GM19193 (cell line): ENCODE results near the gene AFAP1L2.

ENCODE experiments used
- POLR2A ChIP-seq: IDR thresholded peaks from 4 replicates; pipeline ENCODE4 v1.6.1; 2011; ENCODE audit not compliant: insufficient read depth, insufficient read length; ENCODE audit errors: extremely low read depth

AFAP1L2 gene, protein sequence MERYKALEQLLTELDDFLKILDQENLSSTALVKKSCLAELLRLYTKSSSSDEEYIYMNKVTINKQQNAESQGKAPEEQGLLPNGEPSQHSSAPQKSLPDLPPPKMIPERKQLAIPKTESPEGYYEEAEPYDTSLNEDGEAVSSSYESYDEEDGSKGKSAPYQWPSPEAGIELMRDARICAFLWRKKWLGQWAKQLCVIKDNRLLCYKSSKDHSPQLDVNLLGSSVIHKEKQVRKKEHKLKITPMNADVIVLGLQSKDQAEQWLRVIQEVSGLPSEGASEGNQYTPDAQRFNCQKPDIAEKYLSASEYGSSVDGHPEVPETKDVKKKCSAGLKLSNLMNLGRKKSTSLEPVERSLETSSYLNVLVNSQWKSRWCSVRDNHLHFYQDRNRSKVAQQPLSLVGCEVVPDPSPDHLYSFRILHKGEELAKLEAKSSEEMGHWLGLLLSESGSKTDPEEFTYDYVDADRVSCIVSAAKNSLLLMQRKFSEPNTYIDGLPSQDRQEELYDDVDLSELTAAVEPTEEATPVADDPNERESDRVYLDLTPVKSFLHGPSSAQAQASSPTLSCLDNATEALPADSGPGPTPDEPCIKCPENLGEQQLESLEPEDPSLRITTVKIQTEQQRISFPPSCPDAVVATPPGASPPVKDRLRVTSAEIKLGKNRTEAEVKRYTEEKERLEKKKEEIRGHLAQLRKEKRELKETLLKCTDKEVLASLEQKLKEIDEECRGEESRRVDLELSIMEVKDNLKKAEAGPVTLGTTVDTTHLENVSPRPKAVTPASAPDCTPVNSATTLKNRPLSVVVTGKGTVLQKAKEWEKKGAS

DNA sequence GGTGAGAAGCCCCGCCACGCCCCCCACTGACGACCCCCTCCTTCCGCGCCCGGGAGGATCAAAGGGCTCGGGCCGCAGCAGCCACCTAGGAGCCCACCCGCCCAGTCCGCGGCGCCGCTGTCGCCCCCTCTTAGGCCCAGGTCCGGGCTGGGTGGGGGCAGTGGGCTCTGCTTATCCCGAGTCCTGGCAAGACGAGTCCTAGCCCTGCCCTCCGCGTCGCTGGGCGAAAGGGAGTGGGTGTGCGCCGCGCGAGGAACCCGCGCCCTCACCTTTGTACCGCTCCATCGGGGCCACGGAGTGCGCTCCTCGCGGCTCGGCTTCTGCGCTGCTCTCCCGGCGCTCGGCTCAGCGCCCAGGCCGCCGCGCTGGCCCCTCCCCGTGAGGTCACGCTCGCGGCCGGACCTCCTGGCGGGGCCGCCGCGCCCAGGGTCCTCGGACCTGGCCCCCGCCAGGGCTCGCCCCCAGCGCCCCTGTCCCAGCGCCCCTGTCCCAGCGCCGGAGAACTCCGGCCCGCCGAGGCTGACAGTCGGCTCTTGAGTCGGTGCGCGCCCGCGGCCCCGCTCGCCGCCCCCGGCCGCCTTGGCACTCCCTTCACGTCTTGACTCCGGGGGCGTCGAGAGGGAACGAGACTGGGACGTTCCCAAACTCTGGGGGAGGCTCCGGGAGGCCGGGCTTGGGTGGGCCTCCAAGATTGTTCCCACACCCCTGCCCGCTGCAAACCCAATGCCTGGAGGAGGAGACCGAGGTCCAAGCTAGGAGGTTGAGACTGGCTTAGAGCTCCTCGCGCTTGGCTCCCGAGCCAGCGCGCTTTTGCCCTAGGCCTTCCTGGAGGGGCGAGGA lies at the start of gene AFAP1L2:
Gene AFAP1L2, minus strand, starts transcription at position 332 of the 840 bp plus-strand sequence. Its CDS starts 47 bp downstream, at position 285.
- TF ChIP-seq POLR2A: no peak

DNA sequence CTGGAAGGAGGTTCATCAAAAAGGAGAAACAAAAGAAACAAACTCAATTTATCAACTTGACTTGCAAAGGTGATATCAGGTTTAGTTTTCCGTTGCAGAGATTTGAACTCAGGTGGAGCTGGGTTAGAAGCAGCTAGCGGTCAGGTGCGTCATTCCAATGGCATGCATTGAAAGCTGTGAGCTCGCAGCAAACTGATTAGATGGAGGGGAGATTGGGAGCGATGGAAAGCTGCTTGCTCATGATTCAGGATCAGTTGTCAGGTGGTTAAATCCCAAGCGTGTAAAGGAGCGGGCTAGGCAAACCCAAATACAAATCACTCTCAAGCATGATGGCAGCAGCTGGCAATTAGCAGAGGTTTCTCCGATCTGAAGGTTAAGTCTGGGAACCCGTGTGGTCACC lies 49.3 kb upstream of the AFAP1L2 start:
- TF ChIP-seq POLR2A: no peak

DNA sequence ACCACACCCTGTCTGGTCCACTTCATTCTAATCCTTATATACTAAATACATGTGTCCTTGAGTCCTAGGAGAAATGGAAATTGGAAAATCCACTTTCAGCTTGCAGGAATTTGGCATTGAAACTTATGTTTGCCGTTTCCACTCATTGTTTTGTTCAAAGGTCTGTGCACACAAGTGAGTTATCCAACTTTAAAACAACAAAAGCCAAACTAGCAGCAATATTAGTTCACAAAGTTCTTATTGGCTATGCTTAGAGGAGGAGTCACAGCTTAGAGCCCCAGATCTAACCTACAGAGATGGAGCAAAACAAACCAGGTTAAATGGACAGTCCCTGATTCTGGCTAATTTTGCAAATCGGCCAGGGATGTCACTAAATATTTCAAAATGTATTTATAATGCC lies 44.6 kb upstream of the AFAP1L2 start:
- TF ChIP-seq POLR2A: no peak

DNA sequence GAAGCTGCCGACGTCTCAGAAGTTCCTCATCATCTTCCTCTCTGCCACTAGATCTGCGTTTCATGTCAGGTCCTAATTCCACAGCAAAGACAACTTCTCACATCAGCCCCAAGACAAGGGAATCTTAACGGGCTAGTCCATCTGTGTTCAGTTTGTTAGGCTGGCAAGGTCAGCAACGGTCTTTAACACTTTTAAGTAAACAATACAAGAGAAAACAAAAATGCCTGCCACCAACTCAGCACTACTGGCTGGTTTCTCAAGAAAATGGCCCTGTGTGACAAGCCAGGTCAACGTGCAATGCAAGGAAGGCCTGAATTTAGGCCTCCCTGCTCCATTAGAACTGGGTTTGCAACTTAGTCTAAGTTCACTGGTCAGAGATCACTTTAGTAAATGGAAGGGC lies 41.0 kb upstream of the AFAP1L2 start:
- TF ChIP-seq POLR2A: no peak

DNA sequence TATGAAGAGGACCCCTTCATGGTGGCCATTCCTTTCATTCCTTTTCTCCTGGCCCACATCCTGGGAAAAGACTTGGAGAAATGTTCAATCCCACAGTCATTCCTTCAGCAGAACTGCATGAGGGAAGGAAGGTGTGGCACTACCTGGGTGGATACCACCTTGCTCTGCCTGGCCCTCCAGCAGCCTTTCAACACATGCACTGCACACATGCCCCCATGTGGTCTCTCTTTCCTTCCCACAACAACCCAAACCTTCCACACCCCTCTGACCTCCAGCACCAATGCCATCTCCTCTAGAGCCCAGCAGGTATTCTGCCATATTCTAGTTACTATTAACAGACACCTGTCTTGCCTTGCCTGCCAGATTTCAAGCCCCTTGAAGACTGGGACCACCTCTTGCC lies 40.5 kb upstream of the AFAP1L2 start:
- TF ChIP-seq POLR2A: no peak

DNA sequence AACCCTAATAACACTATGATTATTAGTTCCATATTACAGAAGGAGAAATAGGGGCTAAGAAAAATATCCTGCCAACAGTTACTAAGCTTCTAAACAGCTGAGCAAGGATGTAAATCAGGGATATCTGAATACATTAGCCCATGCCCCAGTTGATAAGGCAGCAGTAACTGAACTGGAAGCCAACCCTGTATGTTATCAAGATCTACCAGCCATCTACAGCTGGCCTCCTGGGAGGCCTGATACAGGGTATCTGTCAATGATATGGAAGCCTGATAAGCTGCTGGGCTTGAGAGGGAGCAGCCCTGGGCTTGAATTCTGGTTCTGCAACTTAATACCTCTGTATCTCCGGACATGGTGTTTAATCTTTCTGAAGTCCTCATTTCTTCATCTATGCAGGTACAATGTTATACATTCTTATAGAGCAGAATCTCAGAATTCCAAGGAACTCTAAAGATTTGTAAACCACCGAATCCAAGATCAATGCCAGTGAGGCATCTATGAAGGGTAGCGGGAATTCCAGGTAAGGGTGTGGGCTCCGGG lies 37.9 kb upstream of the AFAP1L2 start:
- TF ChIP-seq POLR2A: no peak

- no peak for TF ChIP-seq POLR2A
Measured at GRCh38 chr10:114441107-114441506, 36.8 kb upstream of the AFAP1L2 start.

DNA sequence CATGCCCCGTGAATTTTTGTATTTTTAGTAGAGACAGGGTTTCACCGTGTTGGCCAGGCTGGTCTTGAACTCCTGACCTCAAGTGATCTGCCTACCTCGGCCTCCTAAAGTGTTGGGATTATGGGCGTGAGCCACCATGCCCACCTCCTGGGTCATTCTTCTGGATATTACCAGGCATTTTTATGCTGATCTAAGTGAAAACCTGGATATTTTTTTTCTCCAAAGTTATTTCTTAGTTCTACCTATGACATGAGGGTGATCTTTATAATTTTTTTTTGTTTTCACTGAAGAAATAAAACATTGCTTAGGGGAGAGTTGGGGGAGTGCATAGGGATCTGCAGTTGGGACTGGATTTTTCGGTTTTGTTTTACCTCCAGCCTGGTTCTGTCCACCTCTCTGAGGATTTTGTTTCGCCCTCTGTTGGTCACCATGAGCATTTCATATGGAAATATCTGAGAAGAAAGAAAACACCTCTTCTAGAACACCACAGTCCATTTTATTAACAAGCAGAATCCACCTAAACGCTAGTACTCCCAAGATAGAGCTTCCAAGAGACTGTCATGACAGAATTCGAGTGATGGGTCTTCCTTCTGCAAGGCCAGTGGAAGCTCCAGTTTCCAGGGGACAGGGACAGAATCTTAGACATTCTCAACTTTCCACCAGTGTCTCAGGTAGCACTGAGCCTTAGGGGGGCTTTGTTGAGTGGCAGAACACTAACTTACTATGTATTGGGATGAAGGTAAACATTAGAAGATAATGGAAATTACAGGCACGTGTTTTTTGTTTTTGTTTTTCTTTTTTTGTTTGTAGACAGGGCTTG lies 33.4 kb upstream of the AFAP1L2 start:
- TF ChIP-seq POLR2A: no peak

GRCh38 chr10:114436941-114437340 lies 32.6 kb upstream of the AFAP1L2 start:
- no peak for TF ChIP-seq POLR2A

GRCh38 chr10:114432566-114433093 lies 28.3 kb upstream of the AFAP1L2 start:
- no peak for TF ChIP-seq POLR2A

DNA sequence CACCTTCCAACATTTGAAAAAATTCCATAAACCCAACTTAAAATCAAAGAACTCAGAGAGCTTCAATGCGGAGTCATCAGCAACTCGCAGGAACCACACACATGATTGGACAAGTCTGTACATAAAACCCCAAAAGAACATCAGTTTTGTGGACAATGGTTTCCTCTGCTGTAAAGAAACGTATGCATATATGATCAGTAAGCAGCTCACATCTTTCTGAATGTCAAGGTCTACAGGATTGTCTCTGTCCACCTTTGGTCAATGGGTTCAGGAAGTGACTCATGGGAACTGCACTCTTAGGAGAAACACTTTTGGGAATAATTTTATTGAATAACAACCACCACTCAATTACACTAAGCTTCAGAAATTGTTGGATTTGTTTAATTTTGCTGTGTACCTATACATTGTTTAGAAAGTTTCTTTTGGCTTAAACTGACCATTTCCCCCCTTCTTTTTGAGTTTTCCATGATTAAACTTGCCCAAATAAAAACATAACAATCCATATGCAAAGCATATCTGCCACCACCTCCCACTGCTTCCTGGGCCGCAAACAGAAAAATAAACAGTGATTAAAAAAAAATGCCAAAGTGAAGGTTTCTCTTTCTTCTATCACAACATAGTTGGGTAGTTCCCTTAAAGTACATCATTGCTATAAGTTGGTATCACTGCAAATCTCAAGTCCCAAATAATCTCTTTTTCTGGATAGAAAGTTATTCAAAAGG lies 27.3 kb upstream of the AFAP1L2 start:
- TF ChIP-seq POLR2A: no peak

DNA sequence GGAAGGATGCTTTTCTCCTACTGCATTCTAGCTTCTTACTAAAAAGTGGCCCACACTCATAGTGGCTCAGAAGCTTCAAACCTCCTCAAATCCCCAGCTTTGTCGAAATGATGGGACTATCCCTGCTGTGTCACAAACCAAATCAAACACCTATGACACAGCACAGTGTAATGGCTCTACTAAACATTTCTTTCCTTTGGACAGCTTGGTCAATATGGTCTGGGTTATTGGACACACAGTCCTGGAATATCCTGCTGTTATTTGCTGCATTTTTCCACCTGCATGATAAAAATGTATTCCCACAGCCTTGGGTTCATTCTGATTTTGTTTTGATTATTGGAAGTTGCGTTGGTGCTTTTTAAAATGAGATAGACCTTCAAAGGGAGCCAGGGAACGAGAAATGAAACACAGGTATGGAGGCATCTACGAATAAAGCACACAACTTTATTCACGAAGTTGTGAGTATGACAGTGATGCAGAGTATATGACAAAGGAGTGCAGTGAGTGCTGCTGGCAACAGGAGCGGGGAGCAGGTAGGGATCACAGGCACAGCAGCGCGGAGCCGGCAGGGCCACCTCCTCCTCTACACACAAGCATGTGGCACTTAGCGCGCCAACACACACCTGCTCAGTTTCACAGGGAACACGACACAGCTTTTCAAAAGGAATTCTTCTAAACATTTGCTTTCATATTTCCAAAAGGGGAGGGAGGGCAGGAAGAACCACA lies 26.5 kb upstream of the AFAP1L2 start:
- no peak for TF ChIP-seq POLR2A
